Breast epithelium (tissue), 3 donors: ENCODE data around the gene MYO1E.

Experiments
- CTCF ChIP-seq, 3 donors: fragments of 450-650 bp; IDR thresholded peaks; one replicate each; pipeline ENCODE4 v1.5.1; 2016 to 2017; ENCODE audit warnings: antibody characterized with exemption in 3 of 3, mild to moderate bottlenecking in 3 of 3, moderate library complexity in 3 of 3
- POLR2A ChIP-seq: fragments of 450-650 bp; IDR thresholded peaks from one replicate; pipeline ENCODE4 v1.6.1; 2016; ENCODE audit warnings: antibody characterized with exemption, mild to moderate bottlenecking, moderate library complexity

- TF ChIP-seq CTCF (IDR thresholded peaks at IDR 0.05), result no peak
- no peak for TF ChIP-seq POLR2A
Observed at GRCh38 chr15:59279023-59279422, 93.6 kb downstream of the MYO1E start.
